SK-N-SH (cell line): ENCODE results near the gene TCOF1. TPM values are rescaled to one million over a fixed set of nuclear protein-coding genes. Genes with fewer than 3 reads are reported as not detected.

Experiments
- CTCF ChIA-PET: fragments of 300-600, 350-600 bp; formaldehyde crosslinking; extraction: SDS; loops from one replicate; lab custom pipeline; 2021; lab: Yijun Ruan, JAX
- POLR2A ChIA-PET: fragments of 350-600 bp; sonication (Branson Sonifier 250); formaldehyde crosslinking; extraction: SDS; loops from one replicate; lab custom pipeline; 2020; ENCODE audit warnings: antibody characterized with exemption, inconsistent platforms; lab: Yijun Ruan, JAX
- DNase-seq: peaks from one replicate; pipeline ENCODE4 v3.0.0; 2012
- H2AFZ ChIP-seq: fragments of 200-600 bp; sonication (generic); 2 replicates; pipeline ENCODE4 v1.8.1; 2016; ENCODE audit warnings: antibody characterized with exemption, mild to moderate bottlenecking, low read depth
- H3F3A ChIP-seq: fragments of 200-600 bp; sonication (generic); replicated peaks from 2 replicates; pipeline ENCODE3; 2016; ENCODE audit warnings: antibody characterized with exemption, mild to moderate bottlenecking; ENCODE audit not compliant: insufficient read depth
- H3K27ac ChIP-seq, 2 experiments: fragments of 200-500 bp in 1 of 2; fragments of 200-600 bp in 1 of 2; sonication (Bioruptor generic) in 1 of 2; sonication (generic), shearing (Covaris generic) in 1 of 2; 2 replicates each; pipeline versions ENCODE4 v1.5.1 to v1.6.1; 2014 to 2016; ENCODE audit warnings: low read depth in 2 of 2, inconsistent platforms in 1 of 2, low read length in 1 of 2, mild to moderate bottlenecking in 1 of 2, mixed read lengths in 1 of 2
- H3K27me3 ChIP-seq: fragments of 200-600 bp; sonication (generic), shearing (Covaris generic); 2 replicates; pipeline ENCODE4 v1.6.1; 2016; ENCODE audit warnings: mixed run types; ENCODE audit not compliant: insufficient read depth
- H3K36me3 ChIP-seq, 2 experiments: fragments of 200-500 bp in 1 of 2; fragments of 200-600 bp in 1 of 2; sonication (Bioruptor generic) in 1 of 2; sonication (generic) in 1 of 2; replicated peaks in 1 of 2; 2 replicates each; pipeline versions ENCODE3 to v1.5.1; 2014 to 2016; ENCODE audit warnings: low read length in 1 of 2, mild to moderate bottlenecking in 1 of 2; ENCODE audit not compliant: insufficient read depth in 2 of 2, control insufficient read depth in 1 of 2
- H3K4me1 ChIP-seq, 2 experiments: fragments of 200-500 bp in 1 of 2; fragments of 200-600 bp in 1 of 2; sonication (Bioruptor generic) in 1 of 2; sonication (generic), shearing (Covaris generic) in 1 of 2; 2 replicates each; pipeline versions ENCODE4 v1.5.1 to v1.6.1; 2014 to 2016; ENCODE audit warnings: low read depth in 1 of 2, low read length in 1 of 2, mixed run types in 1 of 2; ENCODE audit not compliant: insufficient read depth in 2 of 2, control insufficient read depth in 1 of 2
- H3K4me2 ChIP-seq: fragments of 200-600 bp; sonication (generic), shearing (Covaris generic); 2 replicates; pipeline ENCODE4 v1.6.1; 2017; ENCODE audit warnings: mixed run types
- H3K4me3 ChIP-seq, 2 experiments: fragments of 200-500 bp in 1 of 2; fragments of 200-600 bp in 1 of 2; sonication (Bioruptor generic) in 1 of 2; sonication (generic), shearing (Covaris generic) in 1 of 2; 2 replicates each; pipeline versions ENCODE4 v1.5.1 to v1.8.1; 2014 to 2016; ENCODE audit warnings: low read depth in 2 of 2, inconsistent platforms in 1 of 2, low read length in 1 of 2, mild to moderate bottlenecking in 1 of 2, mixed read lengths in 1 of 2, moderate library complexity in 1 of 2
- H3K79me2 ChIP-seq: fragments of 200-600 bp; sonication (generic); 2 replicates; pipeline ENCODE4 v1.8.1; 2017; ENCODE audit warnings: mild to moderate bottlenecking; ENCODE audit not compliant: insufficient read depth
- H3K9ac ChIP-seq: fragments of 200-600 bp; sonication (generic); 2 replicates; pipeline ENCODE4 v1.6.1; 2017; ENCODE audit warnings: mixed run types
- H3K9me2 ChIP-seq: fragments of 200-600 bp; sonication (generic); 2 replicates; pipeline ENCODE4 v1.6.1; 2017; ENCODE audit warnings: mixed run types
- H3K9me3 ChIP-seq: fragments of 200-600 bp; sonication (generic); 2 replicates; pipeline ENCODE4 v1.6.1; 2017; ENCODE audit warnings: mixed run types, mild to moderate bottlenecking, moderate library complexity
- H4K20me1 ChIP-seq: fragments of 200-600 bp; sonication (generic); 2 replicates; pipeline ENCODE4 v1.6.1; 2017; ENCODE audit warnings: mild to moderate bottlenecking, mixed run types; ENCODE audit not compliant: insufficient read depth
- ELF1 ChIP-seq: IDR thresholded peaks from 2 replicates; pipeline ENCODE4 v1.4.0; 2012
- RAD21 ChIP-seq: IDR thresholded peaks from 2 replicates; pipeline ENCODE4 v1.6.1; 2012; ENCODE audit warnings: mild to moderate bottlenecking, low read length
- RCOR1 ChIP-seq: fragments of 150-350 bp; IDR thresholded peaks from 2 replicates; pipeline ENCODE4 v1.6.1; 2017; ENCODE audit warnings: antibody characterized with exemption, low read length
- REST ChIP-seq: IDR thresholded peaks from 2 replicates; pipeline ENCODE4 v1.6.1; 2012; ENCODE audit warnings: mild to moderate bottlenecking, low read depth, low read length, moderate library complexity
- USF1 ChIP-seq: IDR thresholded peaks from 2 replicates; pipeline ENCODE4 v1.4.0; 2012; ENCODE audit warnings: low read depth, borderline replicate concordance
- WGBS: methylation state at CpG from one replicate; pipeline ENCODE4 v1.1.6; 2017; ENCODE audit warnings: low lambda C conversion rate; 5-methylcytosine and 5-hydroxymethylcytosine counted together
- polyA plus RNA-seq, 3 experiments: library from polyadenylated mRNA; depleted of rRNA; stranded (reverse); fragments of >200 nt; gene quantifications; 2 replicates each; pipeline ENCODE4 v1.2.3, GENCODE V29; 2012

Gene TCOF1
- polyA plus RNA-seq, 1 of the 3 experiments (the other 2 are of a cell fraction): 33.0 TPM

GRCh38 chr5:150364004-150364403, 6.5 kb downstream of the TCOF1 start:
- Histone ChIP-seq H3K4me1 (peaks cover 0 to 6% of the 10 kb centered on the region in 2 experiments; a peak in 1 of 4 replicates), H3K36me3 (peaks cover 46 to 74% of the 10 kb centered on the region in 2 experiments), H3K4me3 (no peak overlapping the region), H3K27ac (no peak overlapping the region), H3K9ac (no peak overlapping the region), H3F3A (no peaks in the 10 kb centered on the region), H2AFZ (no peak overlapping the region), H3K4me2 (no peak overlapping the region), H3K27me3 (no peaks in the 10 kb centered on the region), H3K9me3 (no peaks in the 10 kb centered on the region), H3K9me2 (no peaks in the 10 kb centered on the region), H4K20me1 (peaks cover 5% of the 10 kb centered on the region; the same call in 1 of the 2 replicates), H3K79me2 (peaks cover 29% of the 10 kb centered on the region)
- CTCF ChIA-PET: interaction anchor here (0.9 to 3.9 kb wide), 2 partner anchors 14 to 92 kb away, joined by 3 to 17 read pairs; no protein-coding TSS in a partner anchor
- no peak for DNase-seq
- peak; percentile 41; the same call in 1 of the 2 replicates for TF ChIP-seq REST
- TF ChIP-seq RAD21: no peak
- POLR2A ChIA-PET: interaction anchor here (1.1 to 1.4 kb wide), 2 partner anchors 9 to 16 kb away, joined by 3 to 5 read pairs; no protein-coding TSS in a partner anchor
- WGBS: 94% methylated on average over 9 of the region's 9 CpGs

GRCh38 chr5:150368526-150368925, 11.0 kb downstream of the TCOF1 start:
- 90% methylated on average over 1 of the region's 4 CpGs for WGBS
- Histone ChIP-seq H3K4me3 (no peak overlapping the region), H3K9me2 (no peaks in the 10 kb centered on the region), H4K20me1 (no peaks in the 10 kb centered on the region), H3K79me2 (no peaks in the 10 kb centered on the region), H2AFZ (no peak overlapping the region), H3K27ac (no peak overlapping the region), H3K27me3 (no peaks in the 10 kb centered on the region), H3K9ac (no peak overlapping the region), H3K9me3 (no peaks in the 10 kb centered on the region), H3K4me2 (no peak overlapping the region), H3F3A (no peaks in the 10 kb centered on the region), H3K4me1 (no peaks in the 10 kb centered on the region), H3K36me3 (peaks cover 45 to 78% of the 10 kb centered on the region in 2 experiments)
- no peak for TF ChIP-seq ELF1
- no peak for TF ChIP-seq USF1
- TF ChIP-seq REST: no peak
- TF ChIP-seq RCOR1: no peak
- POLR2A ChIA-PET: no interaction called here
- no peak for DNase-seq
- CTCF ChIA-PET: interaction anchor here (1.0 kb wide), 1 partner anchor 10 kb away, joined by 3 read pairs; no protein-coding TSS in a partner anchor
